ENCODE measurements around the gene MED27.

DNA sequence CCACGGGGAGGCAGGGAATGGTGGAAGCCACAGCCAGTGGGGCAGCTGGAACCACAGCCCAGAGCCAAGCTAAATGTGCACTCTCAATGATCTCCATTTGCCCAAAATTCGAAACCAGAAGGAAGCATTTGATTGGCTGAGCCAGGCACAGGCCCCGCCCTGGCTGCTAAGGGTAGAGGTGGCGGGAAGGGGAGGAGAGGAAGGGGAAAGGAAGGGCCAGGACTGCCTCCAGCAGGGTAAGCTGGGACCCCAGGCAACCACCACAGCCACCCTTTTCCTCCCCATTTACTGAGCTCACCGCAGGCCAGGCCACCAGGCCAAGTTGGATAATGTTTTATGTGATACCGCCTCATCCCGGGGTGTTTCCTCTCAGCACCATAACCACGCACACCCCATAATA is 239.4 kb downstream of the MED27 start:
- TF ChIP-seq CTCF (conservative IDR thresholded peaks at IDR 0.05; ENCODE audit: low read length) (no peak), EZH2phosphoT487 (IDR thresholded peaks at IDR 0.05; ENCODE audit: borderline replicate concordance) (no peak)
